ENCODE measurements around the gene ATP2C1.

- TF ChIP-seq EZH2phosphoT487 (IDR thresholded peaks at IDR 0.05; ENCODE audit: low read depth, severe bottlenecking, unreplicated experiment): no peak
- TF ChIP-seq EZH2 (IDR thresholded peaks at IDR 0.05; ENCODE audit: borderline replicate concordance): no peak
- no peak for TF ChIP-seq CTCF (IDR thresholded peaks at IDR 0.05; ENCODE audit: poor library complexity)
These were observed 36.4 kb upstream of the ATP2C1 start for GRCh38 chr3:130857336-130858026.

Data from hepatocyte (in vitro differentiated cells).